GM10248 (cell line): ENCODE data around the gene CD1E.
"Not testable (repeated sequence)": the region's sequence is repeated elsewhere in the genome, so short reads cannot be mapped to it uniquely, and the experiment has no call there.

Source experiments
- CTCF ChIA-PET: fragments of 300-600 bp; sonication (Branson Sonifier 250); formaldehyde crosslinking; extraction: SDS; loops from one replicate; lab custom pipeline; 2021; ENCODE audit warnings: antibody characterized with exemption; lab: Yijun Ruan, JAX
- POLR2A ChIA-PET: fragments of 350-650 bp; sonication (Branson Sonifier 250); formaldehyde crosslinking; extraction: SDS; loops from one replicate; lab custom pipeline; 2020; ENCODE audit warnings: antibody characterized with exemption; lab: Yijun Ruan, JAX
- DNase-seq: peaks from one replicate; pipeline ENCODE4 v3.0.0; 2012; ENCODE audit errors: extremely low spot score
- TF ChIP-seq, protein P1 (sequence below): IDR thresholded peaks from 2 replicates; pipeline ENCODE4 v1.5.1; 2012; ENCODE audit warnings: mild to moderate bottlenecking, low read depth; ENCODE audit errors: extremely low read depth, missing control alignments, control extremely low read depth

The CD1E gene

DNA sequence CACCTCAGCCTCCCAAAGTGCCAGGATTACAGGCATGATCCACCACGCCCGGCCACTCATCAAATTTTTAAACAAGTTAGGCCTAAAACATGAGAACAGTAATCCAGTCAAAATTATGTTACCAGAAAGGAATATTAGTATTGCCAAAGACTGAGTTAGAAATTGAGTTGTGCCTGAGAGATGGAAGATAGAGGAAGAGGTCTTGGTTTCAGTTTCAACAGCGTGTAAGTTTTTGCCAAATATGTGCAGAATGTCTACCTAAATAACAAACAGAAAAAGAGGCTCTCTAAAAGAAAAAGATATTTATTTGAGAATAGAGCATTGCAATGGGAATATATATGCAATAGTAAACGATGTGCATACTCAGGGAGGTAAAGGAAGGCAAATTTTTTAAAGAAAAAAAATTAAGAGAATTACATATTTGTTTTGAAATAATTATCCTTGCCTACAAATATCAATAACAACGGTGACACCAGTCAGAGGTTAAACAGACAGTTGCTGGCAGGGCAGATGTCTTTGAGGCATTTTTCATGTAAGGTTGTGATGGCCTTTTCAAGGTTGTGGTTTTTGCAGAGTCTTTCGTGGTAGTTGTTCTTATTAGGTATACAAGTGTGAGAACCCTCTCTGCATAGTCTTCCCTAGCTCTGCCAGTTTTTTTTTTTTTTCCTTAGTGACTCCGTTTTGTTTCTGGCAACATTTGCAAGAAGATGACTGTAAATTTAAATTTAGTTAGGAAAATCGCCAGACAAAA is 20.1 kb upstream of the CD1E start:
- CTCF ChIA-PET: interaction anchor here (5.0 kb wide), 1 partner anchor 130 kb away, joined by 53 read pairs; no protein-coding TSS in a partner anchor
- TF ChIP-seq, protein P1, sequence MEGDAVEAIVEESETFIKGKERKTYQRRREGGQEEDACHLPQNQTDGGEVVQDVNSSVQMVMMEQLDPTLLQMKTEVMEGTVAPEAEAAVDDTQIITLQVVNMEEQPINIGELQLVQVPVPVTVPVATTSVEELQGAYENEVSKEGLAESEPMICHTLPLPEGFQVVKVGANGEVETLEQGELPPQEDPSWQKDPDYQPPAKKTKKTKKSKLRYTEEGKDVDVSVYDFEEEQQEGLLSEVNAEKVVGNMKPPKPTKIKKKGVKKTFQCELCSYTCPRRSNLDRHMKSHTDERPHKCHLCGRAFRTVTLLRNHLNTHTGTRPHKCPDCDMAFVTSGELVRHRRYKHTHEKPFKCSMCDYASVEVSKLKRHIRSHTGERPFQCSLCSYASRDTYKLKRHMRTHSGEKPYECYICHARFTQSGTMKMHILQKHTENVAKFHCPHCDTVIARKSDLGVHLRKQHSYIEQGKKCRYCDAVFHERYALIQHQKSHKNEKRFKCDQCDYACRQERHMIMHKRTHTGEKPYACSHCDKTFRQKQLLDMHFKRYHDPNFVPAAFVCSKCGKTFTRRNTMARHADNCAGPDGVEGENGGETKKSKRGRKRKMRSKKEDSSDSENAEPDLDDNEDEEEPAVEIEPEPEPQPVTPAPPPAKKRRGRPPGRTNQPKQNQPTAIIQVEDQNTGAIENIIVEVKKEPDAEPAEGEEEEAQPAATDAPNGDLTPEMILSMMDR: no peak
- DNase-seq: no peak
- POLR2A ChIA-PET: no interaction called here

DNA sequence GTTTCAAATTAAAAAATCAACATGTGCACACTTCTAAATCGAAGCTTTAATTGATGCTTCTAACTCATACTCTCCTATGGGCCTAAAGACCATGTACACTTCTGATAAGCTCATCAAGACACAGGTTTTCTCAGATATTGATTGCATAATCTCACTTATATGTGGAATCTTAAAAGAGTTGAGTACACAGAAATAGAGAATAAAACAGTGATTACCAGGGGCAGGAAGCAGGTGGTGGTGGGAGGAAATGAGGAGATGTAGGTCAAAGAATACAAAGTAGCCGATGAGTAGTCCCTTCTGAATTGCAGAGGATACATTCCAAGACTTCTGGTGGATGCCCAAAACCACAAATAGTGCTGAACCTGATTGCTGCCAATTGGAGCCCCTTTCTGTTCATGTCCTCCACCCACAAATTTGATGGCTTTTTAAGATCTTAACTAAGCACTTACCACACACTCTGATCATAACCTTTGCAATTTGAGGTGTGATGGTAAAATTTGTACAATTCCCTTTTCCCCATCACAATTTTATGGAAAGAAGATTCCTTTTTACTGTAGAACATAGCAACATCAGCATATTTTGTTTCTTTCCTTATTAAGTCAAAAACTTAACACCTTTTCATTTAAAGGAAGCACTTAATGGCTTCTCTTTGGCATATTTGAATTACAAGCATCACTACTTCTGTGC is 19.0 kb upstream of the CD1E start:
- DNase-seq: no peak
- TF ChIP-seq, protein P1: no peak
- ChIA-PET CTCF (no interaction called here), POLR2A (no interaction called here)

DNA sequence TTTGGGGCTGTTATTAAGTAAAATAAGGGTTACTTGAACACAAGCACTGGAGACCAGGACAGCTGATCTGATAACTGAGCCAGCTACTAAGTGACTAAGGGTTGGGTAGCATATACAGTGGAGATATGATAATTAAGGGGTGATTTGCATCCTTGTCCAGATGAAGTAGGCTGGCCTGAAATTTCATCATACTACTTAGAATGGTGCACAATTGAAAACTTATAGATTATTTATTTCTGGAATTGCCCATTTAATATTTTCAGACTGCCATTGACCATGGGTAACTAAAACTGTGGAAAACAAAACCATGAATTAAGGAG is 18.5 kb upstream of the CD1E start:
- TF ChIP-seq, protein P1: no peak
- DNase-seq: no peak
- CTCF ChIA-PET: interaction anchor here (1.6 kb wide), 1 partner anchor 131 kb away, joined by 4 read pairs; no protein-coding TSS in a partner anchor
- POLR2A ChIA-PET: no interaction called here

DNA sequence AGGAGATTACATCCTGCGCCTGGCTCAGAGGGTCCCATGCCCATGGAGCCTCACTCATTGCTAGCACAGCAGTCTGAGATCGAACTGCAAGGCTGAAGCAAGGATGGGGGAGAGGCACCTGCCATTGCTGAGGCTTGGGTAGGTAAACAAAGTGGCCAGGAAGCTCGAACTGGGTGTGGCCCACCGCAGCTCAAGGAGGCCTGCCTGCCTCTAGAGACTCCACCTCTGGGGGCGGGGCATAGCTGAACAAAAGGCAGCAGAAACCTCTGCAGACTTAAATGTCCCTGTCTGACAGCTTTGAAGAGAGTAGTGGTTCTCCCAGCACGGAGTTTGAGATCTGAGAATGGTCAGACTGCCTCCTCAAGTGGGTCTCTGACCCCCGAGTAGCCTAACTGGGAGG is 17.3 kb upstream of the CD1E start:
- DNase-seq, POLR2A ChIA-PET: not testable (repeated sequence)
- CTCF ChIA-PET: interaction anchor here (1.0 to 1.6 kb wide), 2 partner anchors 11 to 133 kb away, joined by 4 read pairs; no protein-coding TSS in a partner anchor

DNA sequence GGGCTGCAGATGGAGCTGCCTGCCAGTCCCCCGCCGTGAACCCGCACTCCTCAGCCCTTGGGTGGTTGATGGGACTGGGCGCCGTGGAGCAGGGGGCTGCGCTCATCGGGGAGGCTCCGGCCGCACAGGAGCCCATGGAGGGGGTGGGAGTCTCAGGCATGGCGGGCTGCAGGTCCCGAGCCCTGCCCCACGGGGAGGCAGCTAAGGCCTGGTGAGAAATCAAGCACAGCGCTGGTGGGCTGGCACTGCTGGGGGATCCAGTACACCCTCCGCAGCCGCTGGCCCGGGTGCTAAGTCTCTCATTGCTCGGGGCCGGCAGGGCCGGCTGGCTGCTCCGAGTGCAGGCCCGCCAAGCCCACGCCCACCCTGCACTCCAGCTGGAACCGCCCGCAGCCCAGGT is 4.7 kb upstream of the CD1E start:
- DNase-seq, CTCF ChIA-PET, POLR2A ChIA-PET: not testable (repeated sequence)

DNA sequence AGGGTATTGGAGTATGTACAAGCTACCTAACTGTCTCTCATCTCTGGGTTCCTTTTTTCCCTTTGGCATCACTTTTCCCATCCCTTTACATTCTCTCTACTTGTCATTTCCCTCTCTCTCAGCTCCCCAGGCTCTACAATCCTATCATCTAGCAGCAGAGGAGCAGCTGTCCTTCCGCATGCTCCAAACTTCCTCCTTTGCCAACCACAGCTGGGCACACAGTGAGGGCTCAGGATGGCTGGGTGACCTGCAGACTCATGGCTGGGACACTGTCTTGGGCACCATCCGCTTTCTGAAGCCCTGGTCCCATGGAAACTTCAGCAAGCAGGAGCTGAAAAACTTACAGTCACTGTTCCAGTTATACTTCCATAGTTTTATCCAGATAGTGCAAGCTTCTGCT is 561 bp downstream of the CD1E start:
- TF ChIP-seq, protein P1: no peak
- DNase-seq: no peak
- CTCF ChIA-PET: interaction anchor here (0.9 to 1.4 kb wide), 3 partner anchors 10 to 150 kb away, joined by 4 to 5 read pairs (median 4); no protein-coding TSS in a partner anchor
- POLR2A ChIA-PET: no interaction called here

DNA sequence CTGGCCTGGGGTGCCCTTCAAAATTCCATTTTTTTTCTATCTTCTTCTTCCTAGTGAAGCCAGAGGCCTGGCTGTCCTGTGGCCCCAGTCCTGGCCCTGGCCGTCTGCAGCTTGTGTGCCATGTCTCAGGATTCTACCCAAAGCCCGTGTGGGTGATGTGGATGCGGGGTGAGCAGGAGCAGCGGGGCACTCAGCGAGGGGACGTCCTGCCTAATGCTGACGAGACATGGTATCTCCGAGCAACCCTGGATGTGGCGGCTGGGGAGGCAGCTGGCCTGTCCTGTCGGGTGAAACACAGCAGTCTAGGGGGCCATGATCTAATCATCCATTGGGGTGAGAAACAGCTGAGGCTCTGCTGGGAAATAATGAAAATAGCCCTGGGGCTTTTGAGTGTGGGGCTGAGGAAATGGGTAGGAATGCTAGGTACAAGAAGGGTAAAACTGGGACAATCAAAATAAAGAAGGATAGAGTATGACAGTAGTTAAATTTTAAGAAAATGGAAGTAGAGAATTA is 2.1 kb downstream of the CD1E start:
- no peak for DNase-seq
- CTCF ChIA-PET: no interaction called here
- POLR2A ChIA-PET: no interaction called here
- TF ChIP-seq, protein P1: no peak
